HK-2 (cell line): ENCODE results near the gene FOXO6.
"Not testable (repeated sequence)": the region's sequence is repeated elsewhere in the genome, so short reads cannot be mapped to it uniquely, and the experiment has no call there.

Experiments
- DNase-seq: peaks from one replicate; pipeline ENCODE4 v3.0.0-alpha.2; 2018; ENCODE audit not compliant: unreplicated experiment

The FOXO6 gene

GRCh38 chr1:41329662-41330587 is 31.3 kb upstream of the FOXO6 start:
- no peak for DNase-seq

GRCh38 chr1:41330588-41331545 is 30.4 kb upstream of the FOXO6 start:
- no peak for DNase-seq

GRCh38 chr1:41331546-41331917 is 29.7 kb upstream of the FOXO6 start:
- no peak for DNase-seq

GRCh38 chr1:41332161-41332560 is 29.1 kb upstream of the FOXO6 start:
- not testable (repeated sequence) for DNase-seq

- peak; percentile 31 for DNase-seq
Observed at GRCh38 chr1:41333146-41333784, 28.0 kb upstream of the FOXO6 start.

- no peak for DNase-seq
Observed at GRCh38 chr1:41338820-41339219, 22.4 kb upstream of the FOXO6 start.

GRCh38 chr1:41340655-41341364 is 20.4 kb upstream of the FOXO6 start:
- no peak for DNase-seq

- no peak for DNase-seq
Observed at GRCh38 chr1:41341365-41341683, 19.9 kb upstream of the FOXO6 start.

GRCh38 chr1:41341772-41342562 is 19.3 kb upstream of the FOXO6 start:
- no peak for DNase-seq

- no peak for DNase-seq
Observed at GRCh38 chr1:41342774-41343355, 18.4 kb upstream of the FOXO6 start.

- DNase-seq, result no peak
Observed at GRCh38 chr1:41343790-41344699, 17.2 kb upstream of the FOXO6 start.

- no peak for DNase-seq
Observed at GRCh38 chr1:41344708-41345159, 16.5 kb upstream of the FOXO6 start.

- no peak for DNase-seq
Observed at GRCh38 chr1:41345434-41346075, 15.7 kb upstream of the FOXO6 start.

- no peak for DNase-seq
Observed at GRCh38 chr1:41347276-41347675, 14.0 kb upstream of the FOXO6 start.

- DNase-seq, result no peak
Observed at GRCh38 chr1:41348394-41348793, 12.8 kb upstream of the FOXO6 start.

GRCh38 chr1:41349361-41350054 is 11.7 kb upstream of the FOXO6 start:
- DNase-seq, result no peak

- no peak for DNase-seq
Observed at GRCh38 chr1:41350055-41350378, 11.2 kb upstream of the FOXO6 start.
